Measurements from ENCODE around the gene SHISA8.
A peak's percentile ranks its signal among the peaks of the same experiment; 100 is the strongest.
"Not testable (repeated sequence)": the region's sequence is repeated elsewhere in the genome, so short reads cannot be mapped to it uniquely, and the experiment has no call there.

Gene SHISA8

GRCh38 chr22:41952713-41953112, 37.8 kb upstream of the SHISA8 start:
- no peak for TF ChIP-seq TARDBP (IDR thresholded peaks at IDR 0.05)
- ChIA-PET CTCF (no interaction called here), POLR2A (no interaction called here)

GRCh38 chr22:41951898-41952474, 37.1 kb upstream of the SHISA8 start, which contains the start of gene SMIM45:
TSS of gene SMIM45 (plus strand) at chr22:41952150.
- ChIA-PET CTCF (interaction anchor here (1.4 kb wide), 1 partner anchor 280 kb away, joined by 5 read pairs; no protein-coding TSS in a partner anchor), POLR2A (no interaction called here)
- TF ChIP-seq NFRKB (IDR thresholded peaks at IDR 0.05) (no peak), ARNT (IDR thresholded peaks at IDR 0.05) (no peak), SP1 (IDR thresholded peaks at IDR 0.05) (no peak), FOXK2 (IDR thresholded peaks at IDR 0.05) (no peak), ZNF384 (IDR thresholded peaks at IDR 0.05) (no peak), SUZ12 (IDR thresholded peaks at IDR 0.05) (no peak), TARDBP (IDR thresholded peaks at IDR 0.05) (no peak), LEF1 (IDR thresholded peaks at IDR 0.05; ENCODE audit: borderline replicate concordance) (no peak), HDGF (IDR thresholded peaks at IDR 0.05; ENCODE audit: borderline replicate concordance) (no peak), CTBP1 (IDR thresholded peaks at IDR 0.05; ENCODE audit: borderline replicate concordance) (no peak), FOXM1 (IDR thresholded peaks at IDR 0.05; ENCODE audit: borderline replicate concordance) (no peak), BHLHE40 (IDR thresholded peaks at IDR 0.05; ENCODE audit: borderline replicate concordance) (no peak), PKNOX1 (IDR thresholded peaks at IDR 0.05) (no peak), L3MBTL2 (conservative IDR thresholded peaks at IDR 0.05) (no peak), ELF4 (IDR thresholded peaks at IDR 0.05) (no peak)
- DNase-seq (ENCODE audit: extremely low spot score): no peak

More at GRCh38 chr22:41952713-41953112, 37.8 kb upstream of the SHISA8 start:
- no peak for DNase-seq (ENCODE audit: extremely low spot score)

GRCh38 chr22:41949297-41949965, 34.6 kb upstream of the SHISA8 start:
- CTCF ChIA-PET: interaction anchor here (0.7 to 0.8 kb wide), 2 partner anchors 106 to 142 kb away, joined by 3 read pairs; no protein-coding TSS in a partner anchor
- DNase-seq (ENCODE audit: extremely low spot score): no peak
- TF ChIP-seq CTBP1 (IDR thresholded peaks at IDR 0.05; ENCODE audit: borderline replicate concordance) (no peak), SUZ12 (IDR thresholded peaks at IDR 0.05) (no peak), NFRKB (IDR thresholded peaks at IDR 0.05) (no peak), LEF1 (IDR thresholded peaks at IDR 0.05; ENCODE audit: borderline replicate concordance) (no peak), ARNT (IDR thresholded peaks at IDR 0.05) (no peak), BHLHE40 (IDR thresholded peaks at IDR 0.05; ENCODE audit: borderline replicate concordance) (no peak), PKNOX1 (IDR thresholded peaks at IDR 0.05) (no peak), ZNF384 (IDR thresholded peaks at IDR 0.05) (no peak)
- POLR2A ChIA-PET: interaction anchor here (1.6 kb wide), 1 partner anchor 141 kb away, joined by 4 read pairs; the partner anchor contains the start of gene NDUFA6

- ChIA-PET CTCF (interaction anchor here (0.6 kb wide), 1 partner anchor 61 kb away, joined by 3 read pairs; no protein-coding TSS in a partner anchor), POLR2A (interaction anchor here (1.6 kb wide), 1 partner anchor 142 kb away, joined by 4 read pairs; the partner anchor contains the start of gene NDUFA6)
- DNase-seq (ENCODE audit: extremely low spot score): not testable (repeated sequence)
- 0 out of 2 replicates have a peak, but pooled peaks have one; percentile 7 for TF ChIP-seq PKNOX1 (IDR thresholded peaks at IDR 0.05)
These were observed 34.0 kb upstream of the SHISA8 start for GRCh38 chr22:41948928-41949296.

GRCh38 chr22:41948142-41948541, 33.3 kb upstream of the SHISA8 start:
- CTCF ChIA-PET: interaction anchor here (0.6 kb wide), 1 partner anchor 62 kb away, joined by 3 read pairs; no protein-coding TSS in a partner anchor
- no peak for DNase-seq (ENCODE audit: extremely low spot score)

More at GRCh38 chr22:41948142-41948541, 33.3 kb upstream of the SHISA8 start:
- TF ChIP-seq PKNOX1 (IDR thresholded peaks at IDR 0.05): no peak
- TF ChIP-seq FOXK2 (IDR thresholded peaks at IDR 0.05): no peak
- TF ChIP-seq CTBP1 (IDR thresholded peaks at IDR 0.05; ENCODE audit: borderline replicate concordance): no peak
- no peak for TF ChIP-seq SUZ12 (IDR thresholded peaks at IDR 0.05)
- no peak for TF ChIP-seq LEF1 (IDR thresholded peaks at IDR 0.05; ENCODE audit: borderline replicate concordance)
- TF ChIP-seq SP1 (IDR thresholded peaks at IDR 0.05): no peak
- TF ChIP-seq ARNT (IDR thresholded peaks at IDR 0.05): no peak
- TF ChIP-seq FOXM1 (IDR thresholded peaks at IDR 0.05; ENCODE audit: borderline replicate concordance): no peak
- TF ChIP-seq TARDBP (IDR thresholded peaks at IDR 0.05): no peak
- TF ChIP-seq BHLHE40 (IDR thresholded peaks at IDR 0.05; ENCODE audit: borderline replicate concordance): no peak
- no peak for TF ChIP-seq FOXA1 (IDR thresholded peaks at IDR 0.05)
- no peak for TF ChIP-seq NFRKB (IDR thresholded peaks at IDR 0.05)
- no peak for TF ChIP-seq ZNF384 (IDR thresholded peaks at IDR 0.05)
- no peak for TF ChIP-seq L3MBTL2 (conservative IDR thresholded peaks at IDR 0.05)
- no peak for TF ChIP-seq HDGF (IDR thresholded peaks at IDR 0.05; ENCODE audit: borderline replicate concordance)
- no peak for TF ChIP-seq ELF4 (IDR thresholded peaks at IDR 0.05)
- POLR2A ChIA-PET: interaction anchor here (1.6 to 2.4 kb wide), 3 partner anchors 20 to 496 kb away, joined by 4 to 6 read pairs (median 6); partner anchors contain the start of gene NDUFA6

Data from HEK293T (cell line).